ENCODE data around the gene RNF4.
A peak's percentile ranks its signal among the peaks of the same experiment; 100 is the strongest.
"Not testable (repeated sequence)": the region's sequence is repeated elsewhere in the genome, so short reads cannot be mapped to it uniquely, and the experiment has no call there.

RNF4 gene

GRCh38 chr4:2537011-2537830, 68.3 kb downstream of the RNF4 start:
- peak; percentile 28 to 40 for DNase-seq (ENCODE audit: low read depth in 1 of 2, low spot score in 1 of 2)
- peak overlapping the region; percentile 94 for H3K4me3 ChIP-seq (replicated peaks; ENCODE audit: insufficient read depth, low read length)
- H3K27me3 ChIP-seq (ENCODE audit: insufficient read depth, poor library complexity, severe bottlenecking): no peaks in the 10 kb centered on the region
- peak overlapping the region; percentile 68 for H3K27ac ChIP-seq (replicated peaks)
- TF ChIP-seq GABPA (IDR thresholded peaks at IDR 0.05; ENCODE audit: low read depth) (no peak), SPI1 (IDR thresholded peaks at IDR 0.05; ENCODE audit: borderline replicate concordance, low read depth) (no peak), POLR2AphosphoS5 (IDR thresholded peaks at IDR 0.05; ENCODE audit: low read depth) (no peak)

GRCh38 chr4:2543580-2544191, 74.8 kb downstream of the RNF4 start:
- DNase-seq (ENCODE audit: low read depth in 1 of 2, low spot score in 1 of 2); H3K27ac ChIP-seq (replicated peaks); H3K27me3 ChIP-seq (ENCODE audit: insufficient read depth, poor library complexity, severe bottlenecking); H3K4me3 ChIP-seq (replicated peaks; ENCODE audit: insufficient read depth, low read length): not testable (repeated sequence)

GRCh38 chr4:2545321-2546013, 76.6 kb downstream of the RNF4 start:
- TF ChIP-seq CTCF (IDR thresholded peaks at IDR 0.05; ENCODE audit: insufficient read depth, low read length): no peak
- no peak for TF ChIP-seq SPI1 (IDR thresholded peaks at IDR 0.05; ENCODE audit: borderline replicate concordance, low read depth)
- no peak for TF ChIP-seq REST (IDR thresholded peaks at IDR 0.05; ENCODE audit: insufficient replicate concordance, low read depth)
- TF ChIP-seq POLR2AphosphoS5 (IDR thresholded peaks at IDR 0.05; ENCODE audit: low read depth): no peak
- no peak for TF ChIP-seq GABPA (IDR thresholded peaks at IDR 0.05; ENCODE audit: low read depth)

GRCh38 chr4:2546286-2546823, 77.4 kb downstream of the RNF4 start:
- DNase-seq (ENCODE audit: low read depth in 1 of 2, low spot score in 1 of 2): no peak
- no peaks in the 10 kb centered on the region for H3K27me3 ChIP-seq (ENCODE audit: insufficient read depth, poor library complexity, severe bottlenecking)
- TF ChIP-seq POLR2AphosphoS5 (IDR thresholded peaks at IDR 0.05; ENCODE audit: low read depth) (no peak), SPI1 (IDR thresholded peaks at IDR 0.05; ENCODE audit: borderline replicate concordance, low read depth) (no peak), REST (IDR thresholded peaks at IDR 0.05; ENCODE audit: insufficient replicate concordance, low read depth) (no peak), GABPA (IDR thresholded peaks at IDR 0.05; ENCODE audit: low read depth) (no peak)
- H3K27ac ChIP-seq (replicated peaks): no peak overlapping the region
- no peak overlapping the region for H3K4me3 ChIP-seq (replicated peaks; ENCODE audit: insufficient read depth, low read length)

More at GRCh38 chr4:2545321-2546013, 76.6 kb downstream of the RNF4 start:
- Histone ChIP-seq H3K4me3 (replicated peaks; ENCODE audit: insufficient read depth, low read length) (no peak overlapping the region), H3K27me3 (ENCODE audit: insufficient read depth, poor library complexity, severe bottlenecking) (no peaks in the 10 kb centered on the region), H3K27ac (replicated peaks) (no peak overlapping the region)
- no peak for DNase-seq (ENCODE audit: low read depth in 1 of 2, low spot score in 1 of 2)

- H3K27ac ChIP-seq (replicated peaks); DNase-seq (ENCODE audit: low read depth in 1 of 2, low spot score in 1 of 2); H3K4me3 ChIP-seq (replicated peaks; ENCODE audit: insufficient read depth, low read length); H3K27me3 ChIP-seq (ENCODE audit: insufficient read depth, poor library complexity, severe bottlenecking): not testable (repeated sequence)
Observed at GRCh38 chr4:2546961-2547691, 78.2 kb downstream of the RNF4 start.

Measured in HL-60 (cell line).